GM21515 (cell line): Measurements from ENCODE around the gene TACO1.

Experiments used
- ATAC-seq: cut with Tn5 transposase; IDR thresholded peaks from one replicate; pipeline ENCODE4 v1.9.1; 2021; ENCODE audit not compliant: unreplicated experiment

The TACO1 gene

DNA sequence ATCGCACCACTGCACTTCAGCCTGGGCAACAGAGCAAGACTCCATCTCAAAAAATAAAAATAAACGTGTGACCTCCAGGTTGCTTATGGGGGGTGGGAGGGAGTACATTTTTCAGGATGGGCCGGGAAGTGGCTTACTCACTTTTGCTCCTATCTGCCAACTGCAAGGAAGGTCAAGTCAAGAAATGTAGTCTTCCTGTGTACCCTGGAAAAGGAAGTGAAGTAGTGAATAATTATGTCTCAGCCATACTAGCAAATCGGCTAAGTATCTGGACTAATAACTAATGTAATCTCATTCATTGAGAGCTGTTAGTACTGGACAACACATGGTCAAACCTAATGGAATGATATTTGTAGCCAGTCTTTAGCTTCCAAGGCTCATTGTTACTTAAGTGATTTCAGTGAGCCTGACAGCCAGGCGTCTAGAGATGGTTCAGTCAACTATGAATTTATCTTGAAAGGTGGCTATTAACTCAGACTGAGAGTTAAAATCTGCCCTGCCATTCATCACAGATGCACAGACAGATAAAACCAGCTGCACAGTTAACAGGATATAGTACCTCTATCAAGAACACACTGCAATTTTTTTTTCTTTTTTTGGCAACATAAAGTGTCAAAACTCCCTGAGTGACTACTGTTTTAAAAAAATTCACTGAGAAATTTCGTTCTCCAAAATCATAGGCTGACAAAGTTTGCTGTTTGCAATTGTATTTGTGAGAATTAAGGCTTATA lies 3.7 kb upstream of the TACO1 start:
- no peak for ATAC-seq

DNA sequence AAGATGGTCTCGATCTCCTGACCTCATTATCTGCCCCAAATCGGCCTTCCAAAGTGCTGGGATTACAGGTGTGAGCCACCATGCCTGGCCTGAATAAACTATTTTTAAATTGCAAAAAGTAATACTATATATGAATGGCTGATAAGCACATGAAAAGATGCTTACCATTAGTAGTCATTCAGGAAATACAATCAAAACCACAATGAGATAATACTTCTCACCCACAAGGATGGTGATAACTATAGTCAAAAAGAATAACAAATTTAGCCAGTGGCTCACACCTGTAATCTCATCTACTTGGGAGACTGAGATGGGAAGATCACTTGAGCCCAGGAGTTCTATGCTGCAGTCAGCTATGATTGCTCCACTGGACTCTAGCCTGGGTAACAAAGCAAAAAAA lies 2.4 kb upstream of the TACO1 start:
- no peak for ATAC-seq

DNA sequence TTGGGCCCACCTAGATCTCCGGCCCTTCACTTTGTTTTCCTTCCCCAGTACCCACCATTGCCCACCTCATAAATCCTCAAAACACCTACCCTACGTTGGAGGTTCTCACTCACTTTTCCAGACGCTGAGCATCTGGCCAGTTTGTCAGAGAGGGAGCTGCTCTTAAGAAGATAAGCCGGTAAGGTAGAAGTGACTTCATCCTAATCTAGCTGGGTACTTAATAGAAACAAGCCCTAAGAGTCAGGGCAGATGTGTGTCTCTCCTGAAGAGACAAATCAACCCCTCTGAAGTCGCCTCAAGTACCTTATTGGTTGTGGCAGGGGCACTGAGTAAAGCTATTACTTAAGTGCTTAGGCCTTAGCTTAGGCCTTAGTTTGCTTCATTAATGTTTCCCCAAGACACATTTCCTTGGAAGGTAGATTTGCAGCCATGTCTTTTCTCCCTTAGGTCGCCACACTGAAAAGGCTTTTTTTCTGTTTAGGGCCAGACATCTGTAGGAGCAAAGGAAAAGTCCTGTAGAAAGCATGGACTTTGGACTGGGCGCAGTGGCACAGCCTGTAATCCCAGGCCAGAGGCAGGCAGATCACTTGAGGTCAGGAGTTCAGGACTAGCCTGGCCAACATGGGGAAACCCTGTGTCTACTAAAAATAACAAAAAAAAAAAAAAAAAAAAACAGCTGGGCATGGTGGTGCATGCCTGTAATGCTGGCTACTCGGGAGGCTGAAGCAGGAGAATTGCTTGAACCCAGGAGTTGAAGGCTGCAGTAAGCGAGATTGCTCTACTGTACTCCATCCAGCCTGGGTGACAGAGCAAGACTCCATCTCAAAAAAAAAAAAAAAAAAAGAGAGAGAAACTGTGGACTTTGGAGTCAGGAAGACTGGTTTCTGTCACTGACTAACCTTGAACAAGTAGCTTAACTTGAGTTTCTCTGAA lies 1.0 kb downstream of the TACO1 start:
- peak; percentile 5 for ATAC-seq

DNA sequence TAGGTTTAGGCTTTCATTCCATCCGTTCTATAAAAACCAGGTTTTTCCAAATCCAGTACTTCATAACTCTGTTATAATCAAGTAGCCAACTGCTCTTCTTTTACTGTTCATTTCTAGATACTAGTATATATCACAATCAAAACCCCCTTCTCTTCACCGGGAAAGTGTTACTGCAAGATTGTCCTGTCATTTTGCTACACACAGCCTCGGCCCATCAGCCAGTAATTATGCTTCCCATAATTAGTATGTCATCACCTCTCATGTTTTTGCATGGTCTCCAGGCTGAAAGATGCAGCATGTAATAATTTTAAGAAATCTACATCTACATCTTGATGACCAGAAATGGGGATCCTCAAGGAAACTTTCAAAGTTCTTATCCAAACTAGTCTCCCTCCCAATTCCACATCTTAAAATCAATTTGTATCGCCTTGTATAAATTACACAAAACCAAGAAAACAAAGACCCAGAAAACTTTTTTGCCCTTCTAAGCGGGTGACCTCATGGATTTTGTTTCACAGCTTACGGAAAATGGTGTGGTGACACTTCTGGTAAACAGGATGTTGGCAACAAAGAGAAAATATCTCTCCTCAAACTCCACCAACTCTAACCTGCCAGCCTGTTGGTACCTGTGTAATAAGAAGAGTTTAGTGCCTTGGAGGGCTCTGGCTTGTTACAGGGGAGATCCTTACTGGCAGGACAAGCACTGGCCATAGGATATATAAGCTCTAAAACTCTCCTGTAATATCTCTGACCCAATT lies 9.3 kb downstream of the TACO1 start:
- no peak for ATAC-seq

DNA sequence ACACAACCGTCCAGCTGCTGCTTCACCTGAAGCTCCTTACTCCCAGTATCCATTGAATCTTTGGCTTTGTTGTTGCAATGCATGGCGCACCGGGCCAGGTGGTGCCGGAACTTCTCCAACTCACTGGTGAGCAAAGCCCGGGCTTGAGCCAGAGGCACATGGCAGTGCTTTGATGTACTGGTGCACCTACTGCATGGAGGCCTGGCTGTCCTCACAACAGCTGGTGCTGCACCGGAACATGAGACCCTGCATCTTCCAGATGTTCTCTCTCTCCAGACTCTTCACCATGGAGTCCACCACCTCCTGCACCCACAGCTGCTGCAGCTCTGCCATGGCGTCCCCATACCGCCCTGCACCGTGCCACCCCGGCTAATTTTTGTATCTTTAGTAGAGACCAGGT lies 10.2 kb downstream of the TACO1 start:
- no peak for ATAC-seq

DNA sequence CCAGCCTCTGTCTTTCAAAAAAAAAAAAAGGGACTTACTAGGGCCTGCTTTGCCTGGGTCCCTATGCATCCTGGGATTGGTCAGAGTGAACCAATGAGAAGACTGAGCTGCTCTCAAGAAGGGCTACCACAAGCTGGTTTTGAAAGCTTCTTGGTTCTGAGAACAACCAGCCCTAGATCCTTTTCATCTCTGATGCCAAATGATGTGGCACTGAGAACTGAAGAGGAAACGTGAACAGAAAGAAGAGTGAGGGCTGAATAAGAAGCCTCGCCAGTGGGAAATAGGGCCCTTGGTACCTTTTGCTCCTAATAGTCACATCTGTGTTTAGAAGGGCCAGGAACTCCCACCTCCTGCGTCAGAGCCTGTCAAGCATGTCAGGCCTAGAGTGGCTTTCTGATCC lies 10.7 kb downstream of the TACO1 start:
- no peak for ATAC-seq

DNA sequence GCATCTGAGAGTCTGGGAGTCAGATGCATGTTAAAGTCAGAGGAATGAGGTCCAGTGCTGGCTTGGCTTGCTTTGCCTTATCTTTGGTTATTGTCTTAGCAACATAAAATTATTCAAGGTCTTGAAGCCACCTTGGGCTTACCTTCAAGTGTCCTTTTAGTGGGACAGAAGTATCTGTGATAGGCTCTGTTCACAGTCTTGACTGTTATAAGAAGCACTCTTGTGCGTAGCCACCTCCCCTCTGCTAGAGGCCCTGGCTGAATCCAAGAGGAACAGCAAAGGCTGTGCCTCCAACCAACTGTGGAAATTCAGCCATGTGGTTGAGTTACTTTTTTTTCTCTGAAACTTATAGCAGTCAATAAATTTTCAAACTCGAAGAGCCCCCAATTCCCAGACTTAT lies 13.0 kb downstream of the TACO1 start:
- ATAC-seq, result no peak

DNA sequence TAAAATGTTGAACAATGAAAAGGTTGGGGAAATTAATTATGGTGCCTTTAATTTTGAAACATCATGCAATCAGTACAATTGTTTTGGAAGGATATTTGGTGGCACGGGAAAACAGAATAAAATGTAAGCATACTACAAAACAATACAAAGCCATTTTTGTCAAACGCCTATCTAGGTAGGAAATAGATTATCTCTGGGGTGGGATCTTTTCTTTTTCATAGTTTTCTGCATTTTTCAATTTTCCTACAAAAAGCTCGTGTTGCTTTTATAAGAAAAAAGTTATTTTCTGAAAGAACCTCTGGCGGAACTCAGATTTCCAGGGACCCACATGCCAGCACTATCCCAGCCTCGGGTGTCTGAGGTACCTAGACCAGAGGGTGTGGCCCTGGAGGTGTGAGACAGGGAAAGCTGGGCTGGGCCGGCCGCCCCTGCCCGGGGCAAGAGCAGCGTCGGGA lies 20.6 kb downstream of the TACO1 start:
- no peak for ATAC-seq

DNA sequence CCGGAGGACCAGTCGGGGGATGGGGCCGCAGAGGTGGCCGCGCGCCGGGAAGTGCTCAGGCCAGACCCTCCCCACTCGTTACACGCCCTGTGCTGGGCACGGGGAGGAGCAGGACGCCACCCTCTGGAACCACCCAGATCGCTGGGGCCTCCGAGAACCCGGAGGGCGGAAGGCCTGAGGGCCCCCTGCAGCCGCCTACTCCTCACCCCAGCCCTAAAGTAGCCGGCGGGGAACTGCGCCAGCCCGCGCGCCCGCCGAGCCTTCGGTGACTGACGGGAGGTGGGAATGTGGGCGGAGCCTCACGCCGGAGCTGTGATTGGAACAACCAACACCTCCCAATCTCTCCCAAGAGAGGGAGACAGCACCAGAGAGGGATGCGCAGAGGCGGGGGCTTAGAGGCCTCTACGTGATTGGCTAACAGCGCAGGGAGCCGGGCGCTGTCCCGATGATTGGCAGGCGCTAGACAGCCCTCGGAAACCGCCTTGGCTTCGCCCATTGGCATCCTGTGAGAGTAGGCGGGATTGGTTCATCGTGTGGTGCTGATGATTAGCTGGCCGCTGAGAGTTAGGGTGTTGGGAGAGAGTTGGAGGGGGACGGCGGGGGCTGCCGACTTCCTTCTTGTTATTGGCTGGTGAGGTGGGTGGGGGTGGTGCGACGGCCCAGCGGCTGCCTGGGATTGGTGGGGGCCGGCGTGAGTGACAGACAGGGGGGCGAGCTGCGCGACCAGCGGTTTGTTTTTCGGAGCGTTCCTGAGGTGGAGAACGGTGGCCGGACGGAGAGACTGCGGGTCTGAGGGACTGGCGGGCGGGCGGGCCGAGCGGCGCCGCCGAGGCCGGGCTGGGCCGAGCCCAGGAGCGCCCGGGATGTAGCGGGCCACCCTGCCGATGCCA lies 21.2 kb downstream of the TACO1 start, which contains the start of gene MAP3K3:
MAP3K3 (plus strand) TSS at position 734 of the 890 bp plus-strand sequence. CDS start 343 bp downstream, outside the sequence.
- peak; percentile 91 for ATAC-seq

DNA sequence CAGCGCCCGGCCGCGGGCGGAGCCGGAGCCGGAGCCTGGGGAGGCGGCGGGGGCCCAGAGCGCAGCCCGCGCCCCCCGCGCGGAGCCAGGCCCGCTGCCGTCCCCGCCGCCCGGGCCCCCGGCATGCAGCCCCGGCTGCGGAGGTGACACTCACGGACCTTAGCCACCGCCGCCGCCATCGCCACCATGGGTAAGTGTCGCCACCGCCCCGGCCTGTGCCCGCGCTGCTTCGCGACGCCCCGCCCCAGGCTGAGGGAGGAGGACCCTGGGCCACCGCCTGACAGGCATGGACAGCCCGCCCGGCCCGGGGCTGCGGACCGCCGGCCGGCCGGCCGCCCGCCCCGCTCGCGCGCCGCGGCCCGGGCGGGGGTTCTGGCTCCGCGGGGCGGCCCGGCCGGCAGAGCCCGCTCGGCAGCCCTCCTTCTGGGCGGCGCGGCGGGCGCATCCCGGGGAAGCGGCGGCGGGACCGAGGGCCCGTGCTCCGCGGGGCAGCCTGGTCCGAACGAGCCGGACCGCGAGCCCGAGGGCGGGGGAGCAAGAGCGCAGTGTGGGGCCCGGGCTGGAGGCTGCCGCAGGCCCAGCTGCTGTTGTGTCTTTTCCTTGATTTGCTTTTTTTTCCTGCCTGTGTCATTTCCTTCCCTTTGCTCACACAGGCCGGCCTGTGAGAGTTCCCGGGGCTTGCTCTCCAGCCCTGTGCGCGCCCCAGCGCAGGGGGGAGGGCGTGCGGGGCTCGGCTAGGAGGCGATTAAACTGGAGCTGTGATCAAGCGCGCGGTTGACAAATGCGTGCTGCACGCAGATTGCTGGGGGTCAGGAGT lies 22.1 kb downstream of the TACO1 start:
- peak; percentile 18 for ATAC-seq

DNA sequence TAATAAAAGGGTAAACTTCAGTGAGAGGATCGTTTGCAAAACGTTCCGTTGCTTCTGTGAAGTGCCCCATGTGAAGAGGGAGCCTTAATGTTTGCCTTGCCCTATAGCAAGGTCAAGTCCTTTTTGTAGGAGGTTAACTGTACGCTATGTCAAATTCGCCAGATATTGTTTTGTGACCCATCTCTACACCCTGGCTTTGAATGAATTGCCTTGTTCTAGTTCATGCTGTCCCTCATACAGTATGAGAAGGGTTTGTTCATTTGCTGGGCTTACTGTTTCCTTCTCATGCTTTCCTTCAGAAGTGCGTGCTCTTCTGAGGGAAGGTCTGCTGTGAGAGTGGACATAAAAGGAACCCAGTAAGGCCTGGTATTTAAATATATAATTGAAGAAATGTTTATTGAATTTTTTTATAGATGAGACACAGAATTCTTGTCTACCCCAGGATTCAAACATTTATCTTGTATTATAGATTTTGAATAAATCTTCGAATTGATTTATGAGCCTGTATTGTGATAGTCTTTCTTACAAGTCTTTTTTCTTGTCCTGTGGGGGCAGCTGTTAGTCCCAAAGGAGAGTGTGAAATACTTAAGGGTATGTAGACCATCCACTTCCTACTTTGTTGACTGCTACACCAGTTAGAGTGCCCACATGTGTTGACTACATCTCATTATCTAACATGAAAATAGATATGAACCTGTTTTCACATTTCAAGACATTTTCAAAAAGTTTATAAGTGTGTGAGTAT lies 23.3 kb downstream of the TACO1 start:
- ATAC-seq, result no peak

DNA sequence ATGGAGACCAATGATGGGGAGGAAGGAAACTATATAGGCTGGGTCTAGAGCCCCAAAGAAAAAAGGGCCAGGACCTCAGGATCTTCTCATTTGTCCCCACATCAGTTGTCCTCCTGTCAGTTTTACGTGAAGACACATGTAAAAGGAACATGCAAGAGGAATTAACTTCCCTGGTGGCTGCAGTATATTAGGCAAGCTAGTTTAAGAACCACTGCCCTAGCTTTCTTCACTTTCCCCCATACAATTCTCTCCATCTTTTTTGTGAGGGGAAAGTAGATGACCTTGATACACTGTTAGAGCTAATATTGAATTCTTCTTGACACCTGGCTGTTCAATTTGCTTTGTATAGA lies 23.8 kb downstream of the TACO1 start:
- no peak for ATAC-seq

DNA sequence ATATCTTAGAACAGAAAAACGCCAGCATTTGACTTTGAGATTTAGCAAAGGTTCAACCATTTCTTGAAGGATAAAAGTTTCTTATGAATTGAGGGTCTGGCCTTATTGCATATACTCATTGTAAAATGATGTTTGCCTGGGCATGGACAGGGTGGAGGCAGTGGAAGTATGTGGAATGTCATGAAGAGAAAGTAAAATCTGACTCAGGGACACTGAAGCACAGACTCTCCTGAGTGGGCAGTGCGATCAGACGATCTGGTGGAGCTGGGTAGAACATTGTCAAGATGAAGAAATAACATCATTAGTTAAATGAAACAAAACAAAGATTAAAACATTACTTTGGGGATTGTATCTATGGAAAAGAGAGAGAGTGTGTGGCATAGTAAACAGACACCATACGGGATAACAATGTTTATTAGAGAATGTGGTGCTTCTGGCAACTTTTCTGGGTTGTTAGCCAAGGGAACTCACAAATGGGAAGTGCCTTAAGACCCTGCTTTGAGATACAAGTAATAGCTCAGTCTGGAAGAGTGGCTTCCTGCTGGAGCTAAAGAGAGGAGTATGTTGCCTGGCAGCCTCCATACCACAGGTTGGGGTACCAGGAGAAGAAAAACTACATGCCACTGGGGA lies 26.0 kb downstream of the TACO1 start:
- no peak for ATAC-seq

DNA sequence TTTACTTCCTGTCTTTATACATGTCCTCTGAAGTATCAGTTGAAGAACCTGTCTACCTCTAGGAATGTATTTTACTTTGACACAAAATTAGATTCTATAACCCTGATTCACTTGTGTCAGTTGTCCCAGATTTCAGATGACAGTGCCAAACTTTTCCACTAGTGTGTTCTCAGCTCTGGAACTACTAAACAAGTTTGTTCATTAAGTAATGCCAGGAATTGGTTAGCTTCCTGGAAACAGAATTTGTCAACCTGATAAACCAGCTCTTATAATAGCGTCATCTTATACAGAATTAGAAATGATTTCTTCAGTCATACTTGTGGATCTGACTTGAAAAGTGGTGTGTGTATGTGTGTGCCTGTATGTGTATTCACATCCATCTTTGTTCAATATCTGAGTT lies 28.9 kb downstream of the TACO1 start:
- no peak for ATAC-seq

DNA sequence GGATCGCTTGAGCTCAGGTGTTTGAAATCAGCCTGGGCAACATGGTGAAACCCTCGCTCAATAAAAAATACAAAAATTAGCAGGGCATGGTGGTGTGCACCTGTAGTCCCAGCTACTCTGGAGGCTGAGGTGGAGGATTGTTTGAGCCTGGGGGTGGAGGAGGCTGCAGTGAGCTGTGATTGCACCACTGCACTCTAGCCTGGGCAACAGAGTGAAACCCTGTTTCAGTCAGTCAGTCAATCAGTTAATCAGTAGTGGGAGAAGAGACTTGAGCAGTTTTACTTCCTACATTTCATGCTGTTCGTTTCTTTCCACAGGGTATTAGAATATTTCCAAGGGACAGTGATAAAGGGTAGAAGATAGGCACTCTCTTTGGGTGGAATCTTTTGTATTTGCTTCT lies 30.4 kb downstream of the TACO1 start:
- ATAC-seq, result no peak

DNA sequence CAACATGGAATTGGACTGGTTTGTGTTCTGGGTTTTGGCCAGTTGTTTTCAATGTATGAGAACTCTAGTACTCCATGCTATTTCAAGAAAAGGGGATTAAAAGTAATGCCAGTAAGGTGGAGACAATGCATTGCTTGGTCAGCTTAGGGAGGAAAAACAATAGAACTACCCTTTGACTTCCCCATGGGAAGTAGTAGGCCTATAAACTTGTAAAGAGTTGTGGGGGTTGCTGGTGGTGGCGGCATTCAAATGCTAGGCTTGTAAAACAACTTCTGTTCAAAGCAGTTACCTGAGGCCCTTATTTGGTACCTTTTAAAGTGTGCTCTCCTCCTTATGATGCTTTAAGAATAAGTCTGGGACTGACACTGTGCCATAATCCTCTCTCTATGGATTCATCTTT lies 30.9 kb downstream of the TACO1 start:
- ATAC-seq, result no peak

DNA sequence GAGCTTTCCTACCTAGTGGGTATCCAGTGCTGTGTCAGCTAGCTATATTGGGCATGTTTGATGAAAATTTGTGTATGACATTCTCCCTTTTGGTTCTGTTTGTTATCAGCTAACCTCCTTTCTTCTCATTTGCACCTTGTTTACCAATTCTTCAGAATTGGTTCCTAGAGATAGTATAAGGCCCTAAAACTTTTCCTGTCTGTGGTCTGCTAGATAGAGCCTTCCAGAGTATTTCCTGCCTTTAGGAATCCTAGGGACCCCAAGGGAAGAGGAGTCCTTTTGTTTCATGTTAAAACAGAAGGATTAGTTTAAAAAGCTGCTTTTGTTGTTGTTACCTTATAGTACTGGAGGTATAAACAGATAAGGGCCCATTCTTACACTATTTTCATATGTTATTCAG lies 33.0 kb downstream of the TACO1 start:
- no peak for ATAC-seq

DNA sequence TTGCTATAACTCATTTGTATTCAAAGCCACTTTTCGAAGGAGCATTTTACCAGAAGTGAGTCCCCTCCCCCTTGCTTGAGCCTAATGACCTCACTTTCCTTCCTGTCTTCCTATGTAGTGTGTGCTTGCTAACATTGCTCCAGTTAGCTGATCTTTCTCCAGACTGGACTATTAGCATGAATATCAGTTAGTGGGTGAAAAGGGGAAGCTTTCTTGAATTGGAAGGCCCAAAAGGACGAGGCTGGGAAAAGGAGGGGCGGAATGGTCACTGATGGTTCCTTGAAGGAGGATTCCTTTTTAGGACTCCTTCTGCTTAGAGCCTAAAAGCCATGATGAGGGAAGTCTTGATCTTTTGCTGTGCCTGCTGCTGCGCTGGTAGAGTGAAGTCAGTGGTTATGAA lies 33.5 kb downstream of the TACO1 start:
- no peak for ATAC-seq
